ENCODE measurements around the gene LINC00237. TPM values are rescaled to one million over a fixed set of nuclear protein-coding genes. Genes with fewer than 3 reads are reported as not detected.

LINC00237 gene
- total RNA-seq, 1 experiment from 2014 or later: not detected

- H3K4me3 ChIP-seq: no peak overlapping the region
- peaks cover 16% of the 10 kb centered on the region for H3K27me3 ChIP-seq
- no peaks in the 10 kb centered on the region for H3K9me3 ChIP-seq
- H3K36me3 ChIP-seq: no peaks in the 10 kb centered on the region
- no peak for DNase-seq
Measured at GRCh38 chr20:21103582-21104465, 2.3 kb downstream of the LINC00237 start.

GRCh38 chr20:21102603-21103311, 3.4 kb downstream of the LINC00237 start:
- Histone ChIP-seq H3K4me3 (no peak overlapping the region), H3K27me3 (peaks cover 16% of the 10 kb centered on the region), H3K36me3 (no peaks in the 10 kb centered on the region), H3K9me3 (no peaks in the 10 kb centered on the region)
- DNase-seq: no peak

- no peak overlapping the region for H3K4me3 ChIP-seq
- no peaks in the 10 kb centered on the region for H3K36me3 ChIP-seq
- H3K9me3 ChIP-seq: no peaks in the 10 kb centered on the region
- H3K27me3 ChIP-seq: peaks cover 16% of the 10 kb centered on the region
- DNase-seq: no peak
Measured at GRCh38 chr20:21101932-21102575, 4.1 kb downstream of the LINC00237 start.

DNA sequence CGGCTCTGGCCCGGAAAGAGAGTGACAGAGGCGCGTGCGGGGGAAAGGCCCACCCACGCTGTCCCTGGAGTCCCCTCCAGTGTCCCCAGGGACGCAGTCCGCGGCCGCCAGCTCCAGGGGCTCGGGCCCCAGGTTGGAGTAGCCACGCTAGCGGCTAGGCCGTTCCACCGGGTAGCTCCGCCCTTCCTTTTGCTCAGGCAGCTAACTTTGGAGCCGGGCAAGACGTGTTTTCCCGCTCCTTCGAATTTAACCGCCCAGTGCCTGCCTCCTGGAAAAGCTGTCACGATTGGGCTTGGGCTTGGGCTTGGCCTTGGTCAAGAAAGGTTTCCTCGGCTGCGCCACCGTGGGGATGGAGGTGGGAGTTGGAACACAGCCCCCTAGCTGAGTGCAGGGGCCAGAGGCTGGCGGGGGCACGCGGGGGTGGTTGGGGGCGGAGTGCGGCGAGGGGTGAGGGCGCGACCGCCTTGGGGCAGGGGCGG, 4.7 kb downstream of the LINC00237 start:
- Histone ChIP-seq H3K4me3 (no peak overlapping the region), H3K27me3 (peaks cover 16% of the 10 kb centered on the region)
- DNase-seq: no peak

GRCh38 chr20:21100578-21101452, 5.3 kb downstream of the LINC00237 start:
- Histone ChIP-seq H3K4me3 (no peak overlapping the region), H3K27me3 (peaks cover 16% of the 10 kb centered on the region), H3K36me3 (no peaks in the 10 kb centered on the region), H3K9me3 (no peaks in the 10 kb centered on the region)
- DNase-seq: no peak

More for the DNA sequence above, 4.7 kb downstream of the LINC00237 start:
- no peaks in the 10 kb centered on the region for H3K36me3 ChIP-seq
- H3K9me3 ChIP-seq: no peaks in the 10 kb centered on the region

- Histone ChIP-seq H3K4me3 (no peak overlapping the region), H3K36me3 (no peaks in the 10 kb centered on the region), H3K9me3 (no peaks in the 10 kb centered on the region), H3K27me3 (peaks cover 16% of the 10 kb centered on the region)
- DNase-seq: no peak
Measured at GRCh38 chr20:21099751-21100577, 6.2 kb downstream of the LINC00237 start.

GRCh38 chr20:21096321-21097043, 9.7 kb downstream of the LINC00237 start:
- no peak for DNase-seq
- no peaks in the 10 kb centered on the region for H3K36me3 ChIP-seq
- no peaks in the 10 kb centered on the region for H3K9me3 ChIP-seq
- no peak overlapping the region for H3K4me3 ChIP-seq
- peaks cover 16% of the 10 kb centered on the region for H3K27me3 ChIP-seq

DNA sequence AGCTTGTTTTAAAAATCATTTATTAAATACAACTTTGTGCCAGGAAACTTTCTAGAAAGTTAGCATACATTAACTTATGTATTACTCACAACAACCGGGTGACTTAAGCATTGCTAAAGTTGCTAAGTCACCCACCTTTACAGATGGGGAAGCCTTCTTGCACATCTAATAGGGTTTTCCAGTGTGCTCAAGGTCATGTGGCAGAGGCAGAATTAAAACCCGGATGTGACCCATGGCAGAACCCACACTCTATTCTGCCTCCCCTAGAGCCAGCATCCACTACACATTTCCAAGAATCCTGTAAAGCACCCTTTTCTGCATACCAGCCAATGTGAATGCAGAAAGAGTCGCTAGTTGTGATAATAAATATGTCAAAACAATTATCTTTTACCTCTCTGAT, 13.4 kb downstream of the LINC00237 start:
- no peaks in the 10 kb centered on the region for H3K9me3 ChIP-seq
- no peaks in the 10 kb centered on the region for H3K36me3 ChIP-seq
- H3K4me3 ChIP-seq: no peak overlapping the region
- no peak for DNase-seq
- H3K27me3 ChIP-seq: no peaks in the 10 kb centered on the region

- H3K9me3 ChIP-seq: no peaks in the 10 kb centered on the region
- no peaks in the 10 kb centered on the region for H3K36me3 ChIP-seq
- H3K4me3 ChIP-seq: no peak overlapping the region
- H3K27me3 ChIP-seq: no peaks in the 10 kb centered on the region
- DNase-seq: no peak
Measured at GRCh38 chr20:21090721-21091120, 15.4 kb downstream of the LINC00237 start.

DNA sequence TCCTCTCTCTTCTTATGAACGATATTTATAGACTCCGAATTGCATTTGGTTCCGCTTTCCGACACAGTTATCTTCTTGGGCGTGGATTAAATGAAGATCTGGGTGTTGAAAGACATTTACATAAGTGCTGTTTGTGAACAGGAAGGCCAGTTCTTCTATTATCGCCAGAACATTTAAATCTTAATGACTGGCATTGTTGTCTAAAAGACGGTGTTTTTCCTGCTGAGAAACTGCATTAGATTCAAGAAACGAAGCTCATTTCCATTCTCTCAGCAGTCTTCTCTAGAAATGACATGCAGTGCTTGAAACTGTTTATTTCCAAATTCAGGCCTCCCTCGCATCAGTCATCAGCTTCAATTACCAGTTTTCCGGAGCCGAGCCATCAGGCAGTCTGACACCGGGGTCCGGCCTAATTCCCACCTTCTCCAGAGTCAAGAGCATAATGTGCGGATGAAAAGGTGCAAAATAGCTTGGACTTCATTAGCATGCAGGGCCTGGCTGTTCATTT, 16.0 kb downstream of the LINC00237 start:
- no peaks in the 10 kb centered on the region for H3K27me3 ChIP-seq
- no peak for DNase-seq
- H3K36me3 ChIP-seq: no peaks in the 10 kb centered on the region
- H3K9me3 ChIP-seq: no peaks in the 10 kb centered on the region
- H3K4me3 ChIP-seq: no peak overlapping the region

GRCh38 chr20:21089391-21089790, 16.8 kb downstream of the LINC00237 start:
- DNase-seq: no peak
- Histone ChIP-seq H3K4me3 (no peak overlapping the region), H3K9me3 (no peaks in the 10 kb centered on the region), H3K36me3 (no peaks in the 10 kb centered on the region), H3K27me3 (no peaks in the 10 kb centered on the region)

- no peak for DNase-seq
- H3K27me3 ChIP-seq: no peaks in the 10 kb centered on the region
- no peak overlapping the region for H3K4me3 ChIP-seq
- no peaks in the 10 kb centered on the region for H3K36me3 ChIP-seq
- no peaks in the 10 kb centered on the region for H3K9me3 ChIP-seq
Measured at GRCh38 chr20:21087862-21088540, 18.2 kb downstream of the LINC00237 start.

GRCh38 chr20:21083825-21084325, 22.3 kb downstream of the LINC00237 start:
- Histone ChIP-seq H3K36me3 (no peaks in the 10 kb centered on the region), H3K27me3 (no peaks in the 10 kb centered on the region), H3K9me3 (no peaks in the 10 kb centered on the region), H3K4me3 (no peak overlapping the region)
- DNase-seq: no peak

- H3K4me3 ChIP-seq: no peak overlapping the region
- H3K9me3 ChIP-seq: no peaks in the 10 kb centered on the region
- H3K36me3 ChIP-seq: no peaks in the 10 kb centered on the region
- H3K27me3 ChIP-seq: no peaks in the 10 kb centered on the region
- no peak for DNase-seq
Measured at GRCh38 chr20:21082584-21082983, 23.6 kb downstream of the LINC00237 start.
